Chondrocyte (in vitro differentiated cells): ENCODE measurements around the gene HLF. TPM values are rescaled to one million over a fixed set of nuclear protein-coding genes. Genes with fewer than 3 reads are reported as not detected.

Source experiments
- DNase-seq: peaks from one replicate; pipeline ENCODE4 v3.0.0; 2021; ENCODE audit warnings: mixed read lengths, low spot score
- H3K27ac Mint-ChIP-seq: one replicate; pipeline ENCODE4 v1.8.0; 2021; ENCODE audit warnings: mild to moderate bottlenecking, moderate library complexity, mixed read lengths; ENCODE audit not compliant: unreplicated experiment
- H3K27me3 Mint-ChIP-seq: 2 replicates; pipeline ENCODE4 v1.8.0; 2021; ENCODE audit warnings: low read depth, mixed read lengths
- H3K36me3 Mint-ChIP-seq: 2 replicates; pipeline ENCODE4 v1.8.0; 2021; ENCODE audit warnings: low read depth, mixed read lengths
- H3K4me1 Mint-ChIP-seq: 2 replicates; pipeline ENCODE4 v1.8.0; 2021; ENCODE audit warnings: low read depth, mild to moderate bottlenecking, mixed read lengths
- H3K4me3 Mint-ChIP-seq: one replicate; pipeline ENCODE4 v1.8.0; 2021; ENCODE audit warnings: mild to moderate bottlenecking, moderate library complexity, mixed read lengths; ENCODE audit not compliant: unreplicated experiment
- H3K9me3 Mint-ChIP-seq: 2 replicates; pipeline ENCODE4 v1.8.0; 2021; ENCODE audit warnings: low read depth, mixed read lengths
- CTCF ChIP-seq: fragments of 200-600 bp; sonication (generic); IDR thresholded peaks from 2 replicates; pipeline ENCODE4 v1.5.0; 2021; ENCODE audit warnings: antibody characterized with exemption, mild to moderate bottlenecking, moderate library complexity
- total RNA-seq: library from RNA; stranded (reverse); gene quantifications from 3 replicates; pipeline ENCODE4 v1.2.1, GENCODE V29; 2021

HLF gene
- total RNA-seq, 1 donor from 2014 or later = 0.47 TPM

- H3K27ac Mint-ChIP-seq = no peak overlapping the region
- H3K4me1 Mint-ChIP-seq = no peaks in the 10 kb centered on the region
- H3K27me3 Mint-ChIP-seq = no peaks in the 10 kb centered on the region
- H3K36me3 Mint-ChIP-seq = no peaks in the 10 kb centered on the region
- TF ChIP-seq CTCF = no peak
- H3K9me3 Mint-ChIP-seq = no peaks in the 10 kb centered on the region
- H3K4me3 Mint-ChIP-seq = no peak overlapping the region
- no peak for DNase-seq
Measured at GRCh38 chr17:55322453-55322985, 57.8 kb downstream of the HLF start.

- H3K27me3 Mint-ChIP-seq = peaks cover 4% of the 10 kb centered on the region
- H3K9me3 Mint-ChIP-seq = no peaks in the 10 kb centered on the region
- no peak overlapping the region for H3K4me3 Mint-ChIP-seq
- H3K36me3 Mint-ChIP-seq = no peaks in the 10 kb centered on the region
- no peak overlapping the region for H3K27ac Mint-ChIP-seq
- TF ChIP-seq CTCF = no peak
- no peaks in the 10 kb centered on the region for H3K4me1 Mint-ChIP-seq
- DNase-seq = no peak
Measured at GRCh38 chr17:55323518-55324295, 58.9 kb downstream of the HLF start.

GRCh38 chr17:55324296-55324978 is 59.7 kb downstream of the HLF start:
- no peak overlapping the region for H3K4me3 Mint-ChIP-seq
- H3K27ac Mint-ChIP-seq = no peak overlapping the region
- H3K4me1 Mint-ChIP-seq = no peaks in the 10 kb centered on the region
- no peak for DNase-seq
- no peaks in the 10 kb centered on the region for H3K9me3 Mint-ChIP-seq
- H3K36me3 Mint-ChIP-seq = no peaks in the 10 kb centered on the region
- no peak for TF ChIP-seq CTCF
- peaks cover 6% of the 10 kb centered on the region for H3K27me3 Mint-ChIP-seq

GRCh38 chr17:55325406-55325805 is 60.6 kb downstream of the HLF start:
- Mint-ChIP-seq H3K36me3 (no peaks in the 10 kb centered on the region), H3K27me3 (peaks cover 6% of the 10 kb centered on the region), H3K27ac (no peak overlapping the region), H3K4me3 (no peak overlapping the region), H3K4me1 (no peaks in the 10 kb centered on the region), H3K9me3 (no peaks in the 10 kb centered on the region)
- DNase-seq = no peak
- TF ChIP-seq CTCF = no peak

- H3K4me1 Mint-ChIP-seq = no peaks in the 10 kb centered on the region
- H3K9me3 Mint-ChIP-seq = no peaks in the 10 kb centered on the region
- no peak overlapping the region for H3K27ac Mint-ChIP-seq
- H3K27me3 Mint-ChIP-seq = peaks cover 6% of the 10 kb centered on the region
- no peaks in the 10 kb centered on the region for H3K36me3 Mint-ChIP-seq
- no peak for DNase-seq
- H3K4me3 Mint-ChIP-seq = no peak overlapping the region
- no peak for TF ChIP-seq CTCF
Measured at GRCh38 chr17:55326030-55326429, 61.3 kb downstream of the HLF start.
